Islet of Langerhans (tissue), 1 donor: ENCODE results near the gene ARHGEF6.
A peak's percentile ranks its signal among the peaks of the same experiment; 100 is the strongest.
"Not testable (repeated sequence)": the region's sequence is repeated elsewhere in the genome, so short reads cannot be mapped to it uniquely, and the experiment has no call there.

ENCODE experiments used
- FAIRE-seq: peaks from one replicate; lab custom pipeline; 2011; peaks lifted over from hg19 to GRCh38; lab: Jason Lieb, UNC

Gene ARHGEF6

GRCh38 chrX:136783159-136783558 lies 2.4 kb upstream of the ARHGEF6 start:
- no peak for FAIRE-seq

DNA sequence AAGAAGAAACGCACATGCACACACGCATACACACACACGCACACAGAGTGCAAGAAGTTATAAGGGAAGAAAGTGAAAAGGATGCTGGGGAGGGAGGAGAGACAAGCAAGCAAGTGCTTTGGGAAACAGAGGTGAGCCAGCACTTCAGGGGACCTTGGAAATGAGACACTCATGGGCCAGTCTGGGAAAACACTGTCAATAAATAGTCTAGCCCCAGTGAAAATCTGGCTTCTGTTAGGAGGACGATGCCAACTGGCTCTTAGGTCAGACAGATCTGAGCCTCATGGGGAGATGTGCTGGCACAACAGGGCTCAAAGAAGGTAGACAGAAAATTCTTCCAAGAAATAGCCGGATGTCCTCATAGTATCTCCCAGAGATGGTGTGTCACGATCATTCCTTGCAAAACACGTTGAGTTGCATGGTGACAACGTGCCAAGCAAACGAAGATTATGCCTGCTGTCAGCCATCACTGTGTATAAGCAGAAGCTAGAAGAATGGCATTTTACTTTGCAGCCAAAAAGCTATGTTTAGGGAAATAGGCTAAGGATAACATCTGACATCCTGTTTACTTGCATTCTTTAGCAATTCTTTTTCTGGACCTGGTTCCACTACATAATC lies 557 bp upstream of the ARHGEF6 start:
- no peak for FAIRE-seq

DNA sequence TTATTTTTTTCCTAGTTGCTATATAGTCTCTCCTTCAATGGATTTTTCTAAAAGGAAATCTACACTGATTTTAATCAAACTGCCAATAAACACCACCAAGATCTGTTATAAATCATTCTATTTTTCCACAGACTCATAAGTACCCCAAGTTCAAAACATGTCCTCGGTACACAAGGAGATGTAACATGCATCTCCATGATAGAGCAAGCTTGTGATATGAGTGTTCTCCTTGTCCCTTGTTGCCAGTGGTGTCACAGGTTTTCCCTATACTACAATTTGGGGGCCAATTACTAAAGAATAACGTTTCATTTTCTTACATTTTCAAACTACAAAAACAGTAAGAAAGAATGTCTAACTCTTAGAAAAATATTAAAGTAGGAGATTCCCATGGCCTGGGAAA lies 491 bp downstream of the ARHGEF6 start:
- FAIRE-seq: no peak

- no peak for FAIRE-seq
Measured at GRCh38 chrX:136779346-136779781, 1.4 kb downstream of the ARHGEF6 start.

GRCh38 chrX:136778916-136779315 lies 1.8 kb downstream of the ARHGEF6 start:
- FAIRE-seq: no peak

GRCh38 chrX:136778020-136778419 lies 2.7 kb downstream of the ARHGEF6 start:
- FAIRE-seq: no peak

GRCh38 chrX:136773648-136774047 lies 7.1 kb downstream of the ARHGEF6 start:
- FAIRE-seq: no peak

GRCh38 chrX:136771869-136772268 lies 8.9 kb downstream of the ARHGEF6 start:
- not testable (repeated sequence) for FAIRE-seq

DNA sequence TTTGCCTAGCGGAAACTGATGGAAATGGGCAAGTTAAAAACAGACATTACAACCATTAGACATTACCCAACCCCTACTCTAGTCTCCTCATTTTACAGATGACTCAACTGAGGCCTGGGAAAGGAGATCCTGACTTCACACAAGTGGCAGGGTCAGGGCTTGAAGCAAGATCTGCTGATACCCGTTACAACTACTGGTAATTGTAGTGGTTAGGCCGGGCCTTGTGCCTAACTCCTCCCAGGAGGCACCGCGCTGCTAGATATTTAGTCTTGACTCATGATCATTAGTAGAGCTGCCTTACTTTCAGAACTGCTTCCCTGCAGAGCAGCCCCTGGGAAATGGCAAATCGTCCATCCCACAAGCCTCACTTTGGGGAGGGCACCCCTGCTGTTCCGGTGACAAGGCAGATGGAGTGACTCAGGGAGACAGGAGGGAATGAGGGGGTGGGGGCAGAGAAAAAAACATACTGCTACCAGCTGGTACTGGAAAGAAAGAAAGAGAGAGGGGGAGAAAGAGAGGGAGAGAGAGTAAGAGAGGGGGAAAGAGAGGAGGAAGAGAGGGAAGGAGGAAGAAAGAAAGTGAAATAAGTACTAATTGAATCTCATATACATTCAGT lies 12.2 kb downstream of the ARHGEF6 start:
- no peak for FAIRE-seq

GRCh38 chrX:136767104-136767941 lies 13.4 kb downstream of the ARHGEF6 start:
- FAIRE-seq: no peak

DNA sequence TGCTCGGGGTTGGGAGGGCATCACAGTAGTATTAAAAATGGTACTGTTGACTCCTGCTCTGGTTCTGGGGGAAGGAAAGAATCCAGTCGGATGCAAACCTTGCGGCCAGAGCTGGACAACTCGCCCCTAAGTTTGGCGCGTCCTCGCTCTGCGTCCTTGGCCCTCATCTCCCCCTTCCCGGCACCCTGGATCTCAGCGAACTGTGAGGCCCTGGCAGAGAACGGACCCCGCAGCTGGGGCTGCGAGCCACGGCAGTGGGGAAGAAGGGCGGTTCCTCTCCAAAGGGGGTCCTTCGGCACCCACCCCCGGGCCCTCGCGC lies 14.0 kb downstream of the ARHGEF6 start:
- no peak for FAIRE-seq

- no peak for FAIRE-seq
Measured at GRCh38 chrX:136765821-136766356, 14.8 kb downstream of the ARHGEF6 start.

DNA sequence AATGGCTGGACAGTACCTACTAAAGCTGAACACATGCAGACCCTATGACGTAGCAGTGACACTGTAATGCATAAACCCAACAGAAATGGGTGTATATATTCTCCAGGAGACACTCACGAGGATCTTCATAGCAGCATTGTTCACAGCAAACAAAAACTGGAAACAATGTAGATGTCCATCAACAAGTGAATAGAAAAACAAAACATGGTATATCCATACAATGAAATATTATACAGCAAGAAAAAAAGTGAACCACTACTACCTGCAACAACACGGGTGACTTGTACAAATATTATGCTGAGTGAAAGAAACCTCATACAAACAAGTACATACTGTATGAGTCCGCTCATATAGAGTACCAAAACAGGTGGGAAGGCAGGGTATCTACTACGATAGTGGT lies 16.5 kb downstream of the ARHGEF6 start:
- FAIRE-seq: no peak

DNA sequence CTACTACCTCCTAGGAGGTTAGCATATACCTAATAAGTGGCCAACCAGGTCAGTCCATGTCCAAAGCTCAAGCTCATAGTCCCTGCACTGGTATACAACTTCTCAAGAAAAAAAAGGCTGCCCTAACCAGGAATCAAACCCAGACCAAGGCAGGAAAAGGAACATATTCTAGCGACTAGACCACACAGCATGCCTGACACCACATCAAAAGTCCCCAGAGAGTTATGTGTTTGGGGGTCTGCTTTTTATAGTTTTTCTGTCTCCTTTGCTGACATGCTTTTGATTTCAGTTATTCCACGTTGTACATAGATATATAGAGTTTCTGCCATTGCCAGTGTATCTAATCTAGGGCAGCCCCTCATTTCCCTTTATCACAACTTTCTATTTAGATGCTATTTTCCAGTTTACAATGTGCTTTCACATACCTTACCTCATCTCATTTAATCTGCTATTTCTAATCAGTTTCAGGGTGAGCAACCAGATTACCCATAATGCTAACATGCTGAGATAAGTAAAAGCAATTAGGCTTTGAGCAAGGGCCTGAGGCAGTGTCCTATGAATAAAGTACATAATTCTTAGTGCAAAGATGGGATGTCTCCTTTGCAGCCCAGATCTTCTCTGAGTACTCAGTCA lies 17.8 kb downstream of the ARHGEF6 start:
- no peak for FAIRE-seq

- no peak for FAIRE-seq
Measured at GRCh38 chrX:136761421-136761820, 19.3 kb downstream of the ARHGEF6 start.

- no peak for FAIRE-seq
Measured at GRCh38 chrX:136759968-136760367, 20.8 kb downstream of the ARHGEF6 start.

GRCh38 chrX:136755411-136755810 lies 25.3 kb downstream of the ARHGEF6 start:
- no peak for FAIRE-seq

DNA sequence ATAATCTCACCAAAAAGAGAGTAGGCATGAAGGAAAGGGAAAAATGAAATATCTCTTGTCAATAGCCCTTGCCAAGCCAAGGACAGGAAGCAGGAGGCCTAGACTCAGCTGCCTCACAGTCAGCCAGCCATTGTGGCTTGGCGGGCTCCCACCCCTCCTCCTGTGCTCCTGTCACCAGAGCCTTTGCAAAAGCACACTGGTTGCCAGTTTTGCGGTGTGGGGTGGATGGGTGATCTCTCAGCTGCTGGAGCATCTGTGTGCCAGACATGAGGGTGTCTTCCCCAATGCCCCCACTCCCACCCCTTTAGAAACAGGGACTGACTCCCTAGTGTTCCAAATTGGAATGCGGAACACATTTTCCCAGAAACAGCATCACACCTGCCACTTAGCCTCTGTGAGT lies 26.1 kb downstream of the ARHGEF6 start:
- no peak for FAIRE-seq

DNA sequence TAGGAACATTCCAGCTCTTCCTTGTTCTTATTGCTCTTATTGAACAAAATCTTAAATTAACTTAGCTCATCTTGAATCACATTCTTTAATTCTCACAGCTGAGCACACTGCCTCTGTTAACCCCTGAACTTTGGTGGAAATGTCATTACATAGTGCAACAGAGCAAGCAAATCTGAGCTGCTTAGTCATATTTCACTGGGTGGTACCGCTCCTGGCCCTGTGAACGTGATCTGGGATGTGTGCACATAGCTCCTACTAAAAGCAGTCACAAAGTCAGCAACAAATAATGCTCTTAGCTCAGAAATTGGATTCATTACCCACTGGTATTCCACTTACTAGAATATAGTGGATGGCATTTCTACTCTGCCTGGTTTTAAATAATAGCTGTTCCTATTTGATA lies 27.9 kb downstream of the ARHGEF6 start:
- FAIRE-seq: no peak

- no peak for FAIRE-seq
Measured at GRCh38 chrX:136752346-136752745, 28.4 kb downstream of the ARHGEF6 start.

DNA sequence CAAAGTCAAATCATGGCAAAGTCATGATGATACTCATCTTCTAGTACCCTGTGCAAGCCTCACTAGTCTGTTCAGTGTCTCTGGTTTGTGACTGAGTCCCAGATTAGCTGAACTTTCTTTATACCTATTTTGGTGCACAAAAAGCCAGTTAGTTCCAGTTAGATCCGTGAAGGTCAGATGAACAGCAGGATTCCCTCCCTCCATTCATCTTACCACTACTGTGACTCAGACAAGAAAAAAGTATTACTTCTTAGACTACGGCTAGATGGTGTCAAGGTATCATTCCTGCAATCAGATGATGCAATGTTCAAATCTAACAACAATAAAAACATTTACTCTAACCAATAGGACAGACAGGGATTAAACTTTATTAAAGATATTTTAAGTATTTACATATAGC lies 30.4 kb downstream of the ARHGEF6 start:
- FAIRE-seq: no peak

DNA sequence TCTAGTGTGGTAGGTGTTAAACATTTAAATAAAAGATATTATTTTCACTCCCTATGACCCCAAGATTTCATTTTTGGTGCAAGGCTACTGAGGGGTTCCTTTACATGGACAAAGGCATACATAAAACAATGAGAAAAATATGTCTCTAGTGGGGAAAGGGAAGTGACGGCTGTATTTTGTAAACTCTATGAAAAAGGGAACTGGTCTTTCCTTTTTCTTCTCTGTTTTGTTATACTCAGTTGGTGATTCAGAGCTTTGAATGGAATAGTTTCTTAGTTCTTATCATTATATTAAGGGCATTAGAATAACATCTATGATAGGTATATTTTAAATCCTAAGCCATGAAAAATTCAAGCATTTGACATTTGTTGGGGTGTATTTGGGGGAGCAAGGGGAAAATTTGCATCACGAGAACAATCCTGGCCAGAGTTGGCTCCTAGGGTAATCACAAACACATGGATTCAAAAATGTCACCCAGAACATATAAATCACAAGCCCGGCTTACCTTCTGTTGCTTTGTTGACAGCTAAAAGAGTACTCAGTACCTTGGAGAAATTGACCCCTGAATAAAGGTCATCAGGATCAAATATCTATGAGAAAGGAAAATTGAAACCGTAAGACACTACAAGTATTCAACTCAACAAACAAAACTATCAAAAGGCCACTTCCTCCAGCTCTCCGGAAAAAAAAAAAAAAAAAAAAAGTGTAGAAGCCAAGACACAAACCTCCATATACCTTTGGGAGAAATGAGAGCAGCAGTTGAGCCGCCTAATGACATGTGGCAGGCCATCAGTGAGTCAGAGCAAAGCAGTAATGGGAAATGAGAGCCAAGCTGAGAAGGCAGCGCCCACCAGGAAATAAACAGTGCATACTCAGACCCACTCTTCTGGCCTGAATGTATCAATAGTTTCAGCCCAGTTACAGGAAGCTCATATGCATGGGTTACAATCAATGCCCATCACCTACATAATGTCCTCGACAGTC lies 33.4 kb downstream of the ARHGEF6 start:
- peak; percentile 64 for FAIRE-seq
